Left lung (tissue), 10 donors: Measurements from ENCODE around the gene TAS2R38. TPM values are rescaled to one million over a fixed set of nuclear protein-coding genes. Genes with fewer than 3 reads are reported as not detected.

Experiments used
- ATAC-seq: fragments of 200-7000 bp; cut with Tn5 transposase; one replicate; pipeline ENCODE4 v1.9.1; 2020; ENCODE audit warnings: moderate library complexity
- DNase-seq, 4 donors: peaks; one replicate each; pipeline ENCODE4 v3.0.0-alpha.2; 2013 to 2020
- H3K27ac ChIP-seq, 2 donors: fragments of 200-600 bp; sonication (generic) in 1 of 2; one replicate each; pipeline versions ENCODE4 v1.5.0 to v1.8.0; 2020 to 2021
- H3K27me3 ChIP-seq, 2 donors: fragments of 200-600 bp; sonication (generic) in 1 of 2; one replicate each; pipeline versions ENCODE4 v1.5.0 to v1.8.0; 2020 to 2021
- H3K36me3 ChIP-seq, 2 donors: fragments of 200-600 bp; sonication (generic) in 1 of 2; one replicate each; pipeline versions ENCODE4 v1.5.0 to v1.8.0; 2020 to 2021
- H3K4me1 ChIP-seq, 2 donors: fragments of 200-600 bp; one replicate each; pipeline ENCODE4 v1.8.0; 2021
- H3K4me3 ChIP-seq, 2 donors: fragments of 200-600 bp; sonication (generic) in 1 of 2; one replicate each; pipeline versions ENCODE4 v1.5.0 to v1.8.0; 2020 to 2021; ENCODE audit warnings: mild to moderate bottlenecking in 1 of 2
- H3K9me3 ChIP-seq, 2 donors: fragments of 200-600 bp; sonication (generic) in 1 of 2; one replicate each; pipeline versions ENCODE4 v1.5.0 to v1.8.0; 2020 to 2021
- CTCF ChIP-seq, 2 donors: fragments of 200-600 bp; sonication (generic) in 1 of 2; IDR thresholded peaks; one replicate each; pipeline versions ENCODE4 v1.5.0 to v1.8.0; 2021; ENCODE audit warnings: antibody characterized with exemption in 2 of 2
- intact Hi-C, 2 donors: fragments of 100-400 bp; cut with DNase I; formaldehyde crosslinking; loops; one replicate each; pipeline versions ENCODE4 v1.11.2 to v1.14.2; 2022
- polyA plus RNA-seq, 6 donors: library from polyadenylated mRNA; unstranded; fragments of 120-200 nt; gene quantifications; one replicate each; pipeline ENCODE4 v1.2.1, GENCODE V29; 2013; ENCODE audit not compliant: insufficient read length in 6 of 6
- total RNA-seq, 2 donors: library from RNA; stranded (reverse); fragmentation: NEBNext Ultra II Directional; extraction: Animal tissue kit (Norgen Biotek cat#: 25700); gene quantifications; one replicate each; pipeline ENCODE4 v1.2.1, GENCODE V29; 2021
- donor health status: DM: no; HTN: yes; CAD: no.
- donor health status: DM: no; HTN: no; CAD: no.

Gene TAS2R38
- total and polyA plus RNA-seq, 8 donors, result not detected

- no peak for TF ChIP-seq CTCF (IDR thresholded peaks at IDR 0.05)
- H3K36me3 ChIP-seq, result no peaks in the 10 kb centered on the region
- peaks cover 0 to 27% of the 10 kb centered on the region in 2 donors for H3K4me1 ChIP-seq
- intact Hi-C loops, result no loop called here
- ATAC-seq, result no peak
- peak overlapping the region in 1 of 2 donors; percentile 84 for H3K27ac ChIP-seq
- no peak for DNase-seq
- no peak overlapping the region for H3K4me3 ChIP-seq
- no peaks in the 10 kb centered on the region for H3K27me3 ChIP-seq
- H3K9me3 ChIP-seq, result peaks cover 0 to 31% of the 10 kb centered on the region in 2 donors
These were observed 29.7 kb downstream of the TAS2R38 start for GRCh38 chr7:141943846-141944245.

- no peak for ATAC-seq
- H3K27me3 ChIP-seq, result no peaks in the 10 kb centered on the region
- no peak for TF ChIP-seq CTCF (IDR thresholded peaks at IDR 0.05)
These were observed 32.5 kb downstream of the TAS2R38 start for GRCh38 chr7:141941075-141941474.

GRCh38 chr7:141930211-141930610, 43.4 kb downstream of the TAS2R38 start:
- H3K4me1 ChIP-seq, result peaks cover 0 to 25% of the 10 kb centered on the region in 2 donors
- no peak for TF ChIP-seq CTCF (IDR thresholded peaks at IDR 0.05)
- intact Hi-C loops, result no loop called here
- peaks cover 0 to 6% of the 10 kb centered on the region in 2 donors for H3K36me3 ChIP-seq
- no peak for DNase-seq
- H3K4me3 ChIP-seq, result no peak overlapping the region
- H3K9me3 ChIP-seq, result no peaks in the 10 kb centered on the region
- no peak for ATAC-seq
- no peak overlapping the region for H3K27ac ChIP-seq
- no peaks in the 10 kb centered on the region for H3K27me3 ChIP-seq

More at GRCh38 chr7:141941075-141941474, 32.5 kb downstream of the TAS2R38 start:
- H3K4me1 ChIP-seq, result peaks cover 0 to 15% of the 10 kb centered on the region in 2 donors
- DNase-seq, result no peak
- H3K9me3 ChIP-seq, result peaks cover 0 to 31% of the 10 kb centered on the region in 2 donors
- no peaks in the 10 kb centered on the region for H3K36me3 ChIP-seq
- H3K4me3 ChIP-seq, result no peak overlapping the region
- no peak overlapping the region for H3K27ac ChIP-seq
- intact Hi-C loops, result no loop called here

- H3K36me3 ChIP-seq, result peaks cover 0 to 6% of the 10 kb centered on the region in 2 donors
- ATAC-seq (no peak), DNase-seq (no peak)
- H3K9me3 ChIP-seq, result peaks cover 0 to 2% of the 10 kb centered on the region in 2 donors
- peak overlapping the region in 1 of 2 donors; percentile 80 for H3K27ac ChIP-seq
- H3K4me3 ChIP-seq, result no peak overlapping the region
- H3K27me3 ChIP-seq, result no peaks in the 10 kb centered on the region
- no peak for TF ChIP-seq CTCF (IDR thresholded peaks at IDR 0.05)
- intact Hi-C loops, result no loop called here
- H3K4me1 ChIP-seq, result peaks cover 0 to 25% of the 10 kb centered on the region in 2 donors
These were observed 44.8 kb downstream of the TAS2R38 start for GRCh38 chr7:141928845-141929195.

- DNase-seq (no peak), ATAC-seq (no peak)
- peak overlapping the region in 1 of 2 donors; percentile 80 for H3K27ac ChIP-seq
- intact Hi-C loops, result no loop called here
- H3K4me3 ChIP-seq, result no peak overlapping the region
- H3K9me3 ChIP-seq, result peaks cover 0 to 2% of the 10 kb centered on the region in 2 donors
- peaks cover 0 to 25% of the 10 kb centered on the region in 2 donors for H3K4me1 ChIP-seq
- no peak for TF ChIP-seq CTCF (IDR thresholded peaks at IDR 0.05)
- no peaks in the 10 kb centered on the region for H3K27me3 ChIP-seq
- H3K36me3 ChIP-seq, result peaks cover 0 to 6% of the 10 kb centered on the region in 2 donors
These were observed 45.3 kb downstream of the TAS2R38 start for GRCh38 chr7:141928146-141928844.

Other genes starting within 250 kb of the TAS2R38 start
- gene SSBP1, start 235.4 kb downstream of the TAS2R38 start, total RNA-seq, result 10 to 100 TPM; 71.6 to 96.2 TPM
- 100 to 1,000 TPM; 117 to 130 (median 120) TPM for gene SSBP1, start 235.4 kb downstream of the TAS2R38 start, polyA plus RNA-seq
- gene TAS2R3, start 209.7 kb downstream of the TAS2R38 start, total RNA-seq, result 1 to 10 TPM in 1 of 2 donors, under 1 TPM in 1; 0.82 to 2.7 TPM
- gene TAS2R3, start 209.7 kb downstream of the TAS2R38 start, polyA plus RNA-seq, result 1 to 10 TPM in 5 of 6 donors, under 1 TPM in 1; 0.35 to 2.9 (median 2.3) TPM
- 1 to 10 TPM in 1 of 2 donors, under 1 TPM in 1; 0.99 to 1.1 TPM for gene TAS2R4, start 197.1 kb downstream of the TAS2R38 start, total RNA-seq
- 1 to 10 TPM; 4.6 to 6.3 (median 5.5) TPM for gene TAS2R4, start 197.1 kb downstream of the TAS2R38 start, polyA plus RNA-seq
- gene TAS2R5, start 183.6 kb downstream of the TAS2R38 start, total RNA-seq, result 1 to 10 TPM in 1 of 2 donors, under 1 TPM in 1; 0.79 to 2.0 TPM
- 10 to 100 TPM in 4 of 6 donors, 1 to 10 TPM in 2; 5.8 to 11.4 (median 10.1) TPM for gene TAS2R5, start 183.6 kb downstream of the TAS2R38 start, polyA plus RNA-seq
- not detected for gene PRSS37, start 132.3 kb downstream of the TAS2R38 start, total RNA-seq
- 1 to 10 TPM in 1 of 6 donors, under 1 TPM in 5; 0.34 to 1.5 (median 0.61) TPM for gene PRSS37, start 132.3 kb downstream of the TAS2R38 start, polyA plus RNA-seq
- not detected for gene OR9A4, start 57.4 kb downstream of the TAS2R38 start, total RNA-seq
- not detected for gene OR9A4, start 57.4 kb downstream of the TAS2R38 start, polyA plus RNA-seq
- gene CLEC5A, start 26.8 kb downstream of the TAS2R38 start, total RNA-seq, result 10 to 100 TPM in 1 of 2 donors, 1 to 10 TPM in 1; 7.7 to 12.6 TPM
- gene CLEC5A, start 26.8 kb downstream of the TAS2R38 start, polyA plus RNA-seq, result 1 to 10 TPM in 2 of 6 donors, under 1 TPM in 4; 0.29 to 1.3 (median 0.66) TPM
- 10 to 100 TPM in 1 of 2 donors, 1 to 10 TPM in 1; 1.6 to 36.5 TPM for gene MGAM, start 22.1 kb upstream of the TAS2R38 start, total RNA-seq
- 1 to 10 TPM in 3 of 6 donors, under 1 TPM in 3; 0.31 to 1.1 (median 0.98) TPM for gene MGAM, start 22.1 kb upstream of the TAS2R38 start, polyA plus RNA-seq
- gene MGAM2, start 137.9 kb upstream of the TAS2R38 start, total RNA-seq, result 1 to 10 TPM in 1 of 2 donors, under 1 TPM in 1; 0.03 to 4.6 TPM
- under 1 TPM; 0.07 to 0.37 (median 0.17) TPM for gene MGAM2, start 137.9 kb upstream of the TAS2R38 start, polyA plus RNA-seq